Activated T-helper 17 cell treated with anti-CD3 and anti-CD28 coated beads, Interleukin-2, amount 50 U/mL, for 72 hours (primary cell): ENCODE measurements around the gene KRT78. TPM values are rescaled to one million over a fixed set of nuclear protein-coding genes. Genes with fewer than 3 reads are reported as not detected.

Experiments
- ATAC-seq: fragments of 150-1000 bp; cut with Tn5 transposase; replicated peaks from 2 replicates; pipeline ENCODE4 v1.10.0; 2021; ENCODE audit warnings: mild to moderate bottlenecking, moderate library complexity
- H3K27ac Mint-ChIP-seq: one replicate; pipeline ENCODE4 v1.8.0; 2022; ENCODE audit warnings: mixed read lengths
- H3K27me3 Mint-ChIP-seq: one replicate; pipeline ENCODE4 v1.8.0; 2022; ENCODE audit warnings: mixed read lengths
- H3K36me3 Mint-ChIP-seq: one replicate; pipeline ENCODE4 v1.8.0; 2022; ENCODE audit warnings: low read depth, mild to moderate bottlenecking, mixed read lengths
- H3K4me1 Mint-ChIP-seq: one replicate; pipeline ENCODE4 v1.8.0; 2022; ENCODE audit warnings: mixed read lengths
- H3K4me3 Mint-ChIP-seq: one replicate; pipeline ENCODE4 v1.8.0; 2022; ENCODE audit warnings: mild to moderate bottlenecking, mixed read lengths
- H3K9me3 Mint-ChIP-seq: one replicate; pipeline ENCODE4 v1.8.0; 2022; ENCODE audit warnings: mixed read lengths
- total RNA-seq, 2 donors: library from RNA; stranded (reverse); gene quantifications; one replicate each; pipeline ENCODE4 v1.2.3, GENCODE V29; 2022

The KRT78 gene
- total RNA-seq, 2 donors from 2014 or later: not detected

DNA sequence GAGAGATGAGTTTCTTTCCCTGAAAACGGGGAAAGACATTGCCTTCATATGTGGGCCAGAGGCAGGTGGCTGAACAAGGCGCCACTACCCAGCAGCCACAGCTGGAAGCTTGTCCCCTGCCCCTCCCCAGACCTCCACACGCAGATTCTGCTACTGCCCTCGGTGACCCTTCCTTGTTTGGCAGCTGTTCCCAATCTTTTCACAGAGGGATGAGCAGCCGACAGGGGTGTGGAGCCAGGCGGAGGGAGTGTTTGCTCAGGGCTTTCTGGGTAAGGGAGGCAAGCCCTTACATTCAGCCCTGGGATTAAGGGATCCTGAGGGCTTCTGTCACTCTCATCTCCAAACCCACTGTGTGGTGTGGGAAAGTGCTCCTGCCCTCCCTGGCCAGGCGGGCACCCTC lies 30.4 kb downstream of the KRT78 start:
- no peaks in the 10 kb centered on the region for H3K36me3 Mint-ChIP-seq
- H3K4me1 Mint-ChIP-seq: no peaks in the 10 kb centered on the region
- H3K27me3 Mint-ChIP-seq: peaks cover 17% of the 10 kb centered on the region
- ATAC-seq: no peak
- no peaks in the 10 kb centered on the region for H3K9me3 Mint-ChIP-seq
- no peak overlapping the region for H3K4me3 Mint-ChIP-seq
- no peak overlapping the region for H3K27ac Mint-ChIP-seq

DNA sequence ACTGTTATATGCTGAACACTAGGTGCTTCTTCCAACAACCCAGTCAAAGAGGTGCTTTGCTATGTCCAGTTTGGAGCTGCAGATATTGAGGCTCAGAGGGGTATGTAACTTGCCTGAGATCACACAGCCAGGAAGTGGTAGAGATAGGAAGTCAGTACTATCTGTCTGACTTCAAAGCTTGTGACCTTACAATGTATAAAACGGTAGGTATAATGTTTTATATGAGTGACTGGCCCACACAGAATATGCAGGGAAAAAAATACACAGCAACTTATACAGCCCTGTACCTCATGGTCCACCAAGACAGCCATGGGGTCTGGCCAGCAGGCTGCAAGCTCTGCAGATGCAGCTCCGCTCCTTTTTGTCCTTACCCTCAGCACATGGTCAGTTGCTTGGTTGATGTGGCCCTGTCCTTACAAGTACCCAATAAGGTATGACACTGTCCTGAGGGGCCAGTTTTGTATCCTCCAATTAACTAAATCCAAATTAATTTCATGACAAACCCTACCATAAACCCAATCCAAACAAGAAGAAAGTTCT lies 31.0 kb downstream of the KRT78 start:
- no peak overlapping the region for H3K4me3 Mint-ChIP-seq
- H3K27me3 Mint-ChIP-seq: peaks cover 17% of the 10 kb centered on the region
- H3K27ac Mint-ChIP-seq: no peak overlapping the region
- ATAC-seq: no peak
- H3K4me1 Mint-ChIP-seq: no peaks in the 10 kb centered on the region
- H3K36me3 Mint-ChIP-seq: no peaks in the 10 kb centered on the region
- H3K9me3 Mint-ChIP-seq: no peaks in the 10 kb centered on the region

DNA sequence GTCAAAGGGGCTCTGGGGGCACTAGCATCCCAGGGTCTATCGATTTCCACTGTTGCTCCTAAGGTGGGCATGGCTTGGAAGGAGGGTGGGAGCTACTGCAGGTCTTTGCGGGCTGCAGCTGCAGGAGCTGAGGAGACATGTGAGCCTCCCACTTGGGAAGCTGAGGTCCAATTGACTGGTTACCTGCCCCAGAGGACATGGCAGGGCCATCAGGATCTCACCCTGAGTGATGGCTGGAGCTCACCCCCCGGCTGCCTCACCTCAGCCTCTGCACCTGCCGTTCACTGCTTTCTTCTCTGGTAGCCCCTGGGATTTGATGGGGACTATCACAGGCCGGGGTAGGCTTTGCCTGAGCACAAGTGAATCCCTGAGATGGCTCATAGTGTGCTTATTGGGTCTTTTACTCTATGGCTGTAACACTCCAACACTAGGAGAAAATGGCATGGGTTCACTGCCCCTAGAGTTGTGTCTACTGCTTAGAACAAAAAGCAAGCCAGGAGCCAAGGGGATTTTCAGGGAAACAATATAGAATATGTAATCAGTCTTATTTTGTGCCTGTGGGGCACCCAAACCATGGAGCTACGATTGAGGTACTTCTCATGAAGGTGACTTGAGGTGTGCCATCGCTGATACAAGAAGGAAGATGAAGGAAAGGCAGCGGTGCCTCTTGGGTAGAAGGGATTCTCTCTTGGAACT lies 31.6 kb downstream of the KRT78 start:
- Mint-ChIP-seq H3K4me1 (no peaks in the 10 kb centered on the region), H3K9me3 (no peaks in the 10 kb centered on the region), H3K27me3 (peaks cover 17% of the 10 kb centered on the region), H3K27ac (no peak overlapping the region), H3K36me3 (no peaks in the 10 kb centered on the region), H3K4me3 (no peak overlapping the region)
- ATAC-seq: no peak

DNA sequence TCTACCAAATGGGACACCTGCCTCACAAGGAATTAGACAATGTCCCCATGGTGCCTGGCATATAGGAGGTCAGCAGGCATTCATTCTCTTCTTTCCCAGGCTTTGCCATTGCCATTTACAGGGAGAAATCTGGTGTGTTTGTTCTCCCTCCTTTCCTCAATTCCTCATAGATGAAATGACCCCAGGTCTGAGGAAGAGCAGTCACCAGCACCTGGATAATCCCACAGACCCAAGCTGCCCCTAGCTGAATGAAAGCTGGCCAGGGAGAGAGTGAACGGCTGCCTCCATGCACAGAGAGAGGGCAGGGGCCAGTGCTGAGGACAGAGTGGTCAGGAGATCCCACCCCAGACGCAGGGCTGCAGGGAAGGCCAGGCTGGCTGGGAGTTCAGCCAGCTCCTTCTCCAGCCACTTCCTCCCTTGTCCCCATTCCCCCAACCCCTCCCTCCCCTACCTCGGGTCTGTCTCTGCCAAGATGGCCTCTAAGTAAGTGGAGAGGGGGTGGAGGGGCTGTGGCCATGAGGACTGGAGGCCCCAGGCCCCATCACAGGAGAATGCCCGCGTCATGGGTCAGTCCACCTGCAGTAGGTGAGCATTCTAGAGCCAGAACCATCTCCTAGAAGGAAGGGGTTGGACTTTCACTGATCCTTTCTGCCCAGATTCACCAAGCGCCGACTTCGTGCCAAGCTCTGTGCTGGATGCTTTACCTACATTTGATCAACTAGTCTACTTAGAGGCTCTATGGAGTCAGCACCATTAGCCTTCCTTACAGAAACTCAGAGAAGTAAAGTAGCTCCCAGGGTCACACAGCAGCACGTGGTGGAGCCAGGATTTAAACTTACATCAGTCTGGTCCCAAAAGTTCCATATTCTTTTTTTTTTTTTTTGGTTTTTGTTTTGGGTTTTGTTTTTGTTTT lies 32.9 kb downstream of the KRT78 start:
- Mint-ChIP-seq H3K4me1 (no peaks in the 10 kb centered on the region), H3K36me3 (no peaks in the 10 kb centered on the region), H3K27me3 (peaks cover 17% of the 10 kb centered on the region), H3K27ac (no peak overlapping the region), H3K9me3 (no peaks in the 10 kb centered on the region), H3K4me3 (no peak overlapping the region)
- no peak for ATAC-seq

DNA sequence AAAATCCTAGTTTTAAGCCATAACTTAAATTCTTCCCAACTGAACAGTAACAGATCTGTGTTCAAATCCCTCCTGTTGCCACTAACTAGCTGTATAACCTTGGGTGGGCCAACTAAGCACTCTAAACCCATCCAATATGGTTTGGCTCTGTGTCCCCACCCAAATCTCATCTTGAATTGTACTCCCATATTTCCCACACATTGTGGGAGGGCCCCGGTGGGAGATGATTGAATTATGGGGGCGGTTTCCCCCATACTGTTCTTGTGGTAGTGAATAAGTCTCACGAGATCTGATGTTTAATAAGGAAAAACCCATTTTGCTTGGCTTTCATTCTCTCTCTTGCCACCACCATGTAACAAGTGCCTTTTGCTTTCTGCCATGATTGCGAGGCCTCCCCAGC lies 33.6 kb downstream of the KRT78 start:
- peaks cover 14% of the 10 kb centered on the region for H3K27me3 Mint-ChIP-seq
- ATAC-seq: no peak
- H3K27ac Mint-ChIP-seq: no peak overlapping the region
- H3K9me3 Mint-ChIP-seq: no peaks in the 10 kb centered on the region
- no peak overlapping the region for H3K4me3 Mint-ChIP-seq
- H3K36me3 Mint-ChIP-seq: no peaks in the 10 kb centered on the region
- no peaks in the 10 kb centered on the region for H3K4me1 Mint-ChIP-seq

GRCh38 chr12:52814710-52815155 lies 34.1 kb downstream of the KRT78 start:
- Mint-ChIP-seq H3K4me1 (no peaks in the 10 kb centered on the region), H3K9me3 (no peaks in the 10 kb centered on the region), H3K27ac (no peak overlapping the region), H3K4me3 (no peak overlapping the region), H3K36me3 (no peaks in the 10 kb centered on the region), H3K27me3 (peaks cover 12% of the 10 kb centered on the region)
- no peak for ATAC-seq

DNA sequence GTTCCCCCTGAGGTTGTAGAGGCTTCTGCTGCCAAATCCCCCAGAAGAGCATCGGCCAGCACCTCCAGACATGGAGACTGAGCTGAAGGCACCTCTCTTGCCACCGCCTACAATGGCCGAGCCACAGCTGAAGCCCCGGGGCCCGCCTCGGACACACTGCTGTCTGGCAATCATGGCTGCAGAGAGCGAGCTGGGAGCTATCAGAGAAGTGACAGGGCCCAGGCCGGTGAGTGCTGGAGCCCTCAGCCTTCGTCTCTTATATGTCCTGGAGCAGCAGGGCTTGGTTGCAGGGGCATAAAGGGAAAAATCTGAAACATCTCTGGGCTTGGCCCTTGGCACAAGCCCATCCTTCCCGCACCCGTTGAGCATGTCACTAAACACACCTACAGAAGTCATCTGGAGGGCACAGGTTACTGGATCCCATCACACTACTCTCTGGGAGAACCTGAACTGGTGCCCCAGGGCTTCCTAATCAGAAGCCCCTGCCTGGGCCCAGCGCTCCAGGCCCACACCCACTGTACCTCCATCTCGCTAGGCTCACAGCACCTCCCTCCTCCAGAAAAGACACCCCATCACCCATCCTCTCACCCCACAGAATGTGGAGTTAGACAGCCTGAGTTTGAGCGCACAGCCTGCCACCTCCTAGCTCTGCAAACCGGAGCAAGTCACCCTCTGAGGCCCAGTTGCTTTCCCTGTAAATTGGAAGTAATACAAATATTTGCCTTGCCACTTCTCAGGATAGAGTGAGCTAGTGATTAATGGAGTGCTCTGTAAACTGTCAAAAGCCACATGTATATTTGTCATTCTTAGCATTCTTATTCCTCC lies 34.7 kb downstream of the KRT78 start, which contains the start of gene KRT4:
TSS of gene KRT4 (minus strand) at position 232 of the 825 bp plus-strand sequence. CDS start at position 174, 58 bp downstream.
- Mint-ChIP-seq H3K4me3 (no peak within 1 kb of the TSS), H3K36me3 (no peaks in the 10 kb centered on the region), H3K27me3 (peaks cover 12% of the 10 kb centered on the region), H3K4me1 (no peaks in the 10 kb centered on the region), H3K9me3 (no peaks in the 10 kb centered on the region), H3K27ac (no peak within 1 kb of the TSS)
- ATAC-seq: no peak

- Mint-ChIP-seq H3K4me1 (no peaks in the 10 kb centered on the region), H3K27ac (no peak overlapping the region), H3K4me3 (no peak overlapping the region), H3K36me3 (no peaks in the 10 kb centered on the region), H3K9me3 (no peaks in the 10 kb centered on the region), H3K27me3 (peaks cover 12% of the 10 kb centered on the region)
- no peak for ATAC-seq
Measured at GRCh38 chr12:52813203-52813819, 35.5 kb downstream of the KRT78 start.

DNA sequence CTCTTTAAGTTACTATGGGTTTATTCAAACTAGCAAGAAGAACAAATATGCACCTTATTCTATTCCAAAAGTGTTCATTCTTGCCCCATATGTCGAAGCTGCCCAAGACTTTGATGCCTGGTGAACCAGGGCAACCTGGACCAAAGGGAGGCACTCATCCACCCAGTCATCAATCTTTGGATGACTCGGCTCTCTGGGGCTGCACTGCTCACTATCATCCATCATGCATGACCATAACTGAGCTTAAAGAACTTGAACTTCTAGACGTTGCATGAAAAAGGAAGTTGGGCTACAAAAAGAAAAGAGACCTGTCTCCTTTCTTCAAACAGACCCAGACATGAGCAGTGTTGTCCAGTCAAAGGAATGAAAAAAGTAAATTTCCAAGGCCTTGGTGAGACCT lies 36.0 kb downstream of the KRT78 start:
- Mint-ChIP-seq H3K27ac (no peak overlapping the region), H3K4me3 (no peak overlapping the region), H3K9me3 (no peaks in the 10 kb centered on the region), H3K4me1 (no peaks in the 10 kb centered on the region), H3K36me3 (no peaks in the 10 kb centered on the region), H3K27me3 (peaks cover 10% of the 10 kb centered on the region)
- ATAC-seq: no peak

DNA sequence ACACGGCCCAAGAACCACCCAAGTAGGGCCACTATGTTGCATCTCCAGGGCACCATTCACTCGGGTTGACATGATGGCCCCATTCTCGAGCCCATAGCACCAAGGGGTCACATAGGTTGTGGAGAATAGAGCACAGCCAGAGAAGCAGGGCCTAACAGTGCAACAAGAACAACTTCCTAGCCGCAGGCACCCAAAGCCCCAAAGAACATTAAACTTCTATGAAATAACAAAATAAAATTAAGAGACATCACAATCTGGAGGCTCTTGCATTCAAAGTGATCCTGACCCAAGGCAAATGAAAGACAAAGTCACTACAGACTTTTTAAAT lies 36.8 kb downstream of the KRT78 start:
- no peaks in the 10 kb centered on the region for H3K9me3 Mint-ChIP-seq
- no peak overlapping the region for H3K27ac Mint-ChIP-seq
- H3K4me3 Mint-ChIP-seq: no peak overlapping the region
- no peaks in the 10 kb centered on the region for H3K4me1 Mint-ChIP-seq
- no peak for ATAC-seq
- H3K27me3 Mint-ChIP-seq: peaks cover 9% of the 10 kb centered on the region
- no peaks in the 10 kb centered on the region for H3K36me3 Mint-ChIP-seq

DNA sequence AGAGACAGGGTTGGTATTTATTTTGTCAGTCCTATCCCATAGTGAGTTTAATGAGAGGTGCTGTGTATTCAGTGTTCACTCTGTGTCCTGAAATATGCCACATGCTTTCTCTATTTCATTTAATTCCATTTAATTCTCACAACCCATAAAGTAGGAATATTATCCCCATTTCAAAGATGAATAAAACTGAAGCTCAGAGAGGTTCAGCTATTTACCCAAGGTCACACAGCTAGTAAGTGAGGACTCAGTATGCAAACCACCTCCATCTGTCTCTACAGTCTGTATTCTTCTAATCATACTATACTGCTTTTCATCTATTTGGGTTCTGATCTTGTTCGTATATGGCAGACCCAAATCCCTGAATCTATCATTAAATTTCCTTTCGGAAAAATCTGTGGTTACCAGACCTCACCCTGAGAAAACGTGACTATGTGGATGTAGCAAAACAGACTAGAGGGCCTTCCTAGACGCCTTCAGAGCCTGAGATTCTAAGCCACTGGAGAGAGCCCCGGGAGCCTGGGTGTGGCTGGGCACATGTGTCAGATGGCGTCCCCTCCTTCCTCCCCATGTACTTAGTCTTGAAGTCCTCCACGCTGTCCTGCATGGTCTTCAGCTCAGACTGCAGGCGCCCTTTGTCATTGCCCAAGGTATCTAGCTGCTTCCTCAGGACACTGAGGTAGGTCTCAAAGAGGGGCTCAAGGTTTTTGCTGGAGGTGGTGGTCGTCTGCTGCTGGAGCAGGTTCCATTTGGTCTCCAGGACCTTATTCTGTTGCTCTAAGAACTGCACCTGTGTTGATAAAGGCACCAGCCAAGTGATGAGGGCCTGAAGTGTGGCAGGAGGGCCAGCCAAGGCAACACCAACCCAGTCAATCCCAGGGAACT lies 37.4 kb downstream of the KRT78 start:
- Mint-ChIP-seq H3K4me1 (no peaks in the 10 kb centered on the region), H3K27me3 (peaks cover 9% of the 10 kb centered on the region), H3K36me3 (no peaks in the 10 kb centered on the region), H3K4me3 (no peak overlapping the region), H3K27ac (no peak overlapping the region), H3K9me3 (no peaks in the 10 kb centered on the region)
- ATAC-seq: no peak

DNA sequence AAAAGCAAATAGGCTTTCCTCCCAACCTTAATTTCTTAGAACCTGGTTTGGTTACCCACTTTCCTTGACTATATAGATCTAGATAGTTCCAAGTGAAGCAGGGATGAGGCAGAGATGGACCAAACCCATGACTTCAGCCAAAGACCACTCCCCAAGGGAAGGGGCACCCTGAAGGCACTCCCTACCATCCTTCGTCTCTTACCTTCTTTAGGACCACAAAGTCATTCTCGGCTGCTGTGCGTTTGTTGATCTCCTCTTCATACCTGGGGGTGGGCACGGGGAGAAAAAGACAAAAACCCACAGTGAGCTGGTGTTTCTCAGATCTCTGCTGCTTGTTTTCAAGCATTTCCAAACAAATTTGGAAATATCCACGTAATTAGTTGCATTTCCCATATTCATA lies 38.2 kb downstream of the KRT78 start:
- H3K27ac Mint-ChIP-seq: no peak overlapping the region
- H3K36me3 Mint-ChIP-seq: no peaks in the 10 kb centered on the region
- ATAC-seq: no peak
- no peak overlapping the region for H3K4me3 Mint-ChIP-seq
- H3K4me1 Mint-ChIP-seq: no peaks in the 10 kb centered on the region
- peaks cover 9% of the 10 kb centered on the region for H3K27me3 Mint-ChIP-seq
- H3K9me3 Mint-ChIP-seq: no peaks in the 10 kb centered on the region

GRCh38 chr12:52809166-52809565 lies 39.6 kb downstream of the KRT78 start:
- no peak for ATAC-seq
- Mint-ChIP-seq H3K27ac (no peak overlapping the region), H3K9me3 (no peaks in the 10 kb centered on the region), H3K4me3 (no peak overlapping the region), H3K36me3 (no peaks in the 10 kb centered on the region), H3K27me3 (peaks cover 6% of the 10 kb centered on the region), H3K4me1 (no peaks in the 10 kb centered on the region)
